AG04449 (cell line): Measurements from ENCODE around the gene CGB1.

Experiments used
- CTCF ChIA-PET: fragments of 350-600 bp; formaldehyde crosslinking; extraction: SDS; loops from one replicate; lab custom pipeline; 2021; ENCODE audit warnings: antibody characterized with exemption; lab: Yijun Ruan, JAX
- POLR2A ChIA-PET: fragments of 400-600, 350-600 bp; formaldehyde crosslinking; extraction: SDS; loops from one replicate; lab custom pipeline; 2020; ENCODE audit warnings: antibody characterized with exemption, inconsistent platforms; lab: Yijun Ruan, JAX
- DNase-seq: peaks from one replicate; pipeline ENCODE4 v3.0.0-alpha.2; 2010; ENCODE audit warnings: low read depth, low spot score
- H3K4me3 ChIP-seq: 2 replicates; pipeline ENCODE4 v1.5.1; 2011; ENCODE audit warnings: low read depth, mild to moderate bottlenecking, control low read depth, low read length
- CTCF ChIP-seq: IDR thresholded peaks from one replicate; pipeline ENCODE4 v1.5.1; 2011; ENCODE audit warnings: mild to moderate bottlenecking, moderate library complexity, low read length, control low read depth, inconsistent platforms; ENCODE audit not compliant: insufficient read depth; ENCODE audit errors: missing control alignments

Gene CGB1

DNA sequence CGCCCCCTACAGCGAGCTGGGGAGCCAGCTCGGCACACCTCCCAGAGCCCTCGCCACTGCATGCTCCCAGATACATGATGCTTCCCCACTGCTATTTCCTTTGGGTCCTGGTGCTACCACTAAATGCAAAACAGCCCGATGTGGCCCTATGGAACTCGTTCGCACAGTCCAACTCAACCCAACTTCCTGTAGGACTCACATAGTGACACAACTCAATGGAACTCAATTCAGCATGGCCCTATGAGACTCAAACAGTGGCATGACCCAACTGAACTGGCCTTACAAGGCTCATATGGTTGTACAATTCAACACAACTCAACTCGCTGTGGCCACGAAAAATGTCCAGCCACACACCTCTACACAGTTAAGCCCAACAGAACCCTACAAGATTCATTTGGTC, 32.3 kb upstream of the CGB1 start:
- CTCF ChIA-PET, result interaction anchor here (0.9 to 3.0 kb wide), 12 partner anchors 8 to 232 kb away, joined by 3 to 15 read pairs (median 4); partner anchors contain the start of gene CGB7
- POLR2A ChIA-PET, result interaction anchor here (1.0 kb wide), 1 partner anchor 69 kb away, joined by 3 read pairs; no protein-coding TSS in a partner anchor
- no peak for DNase-seq
- no peak overlapping the region for H3K4me3 ChIP-seq
- TF ChIP-seq CTCF, result no peak

GRCh38 chr19:49067554-49067953, 30.9 kb upstream of the CGB1 start:
- ChIA-PET POLR2A (no interaction called here), CTCF (interaction anchor here (1.2 kb wide), 1 partner anchor 68 kb away, joined by 4 read pairs; no protein-coding TSS in a partner anchor)
- no peak overlapping the region for H3K4me3 ChIP-seq
- no peak for DNase-seq
- TF ChIP-seq CTCF, result no peak

DNA sequence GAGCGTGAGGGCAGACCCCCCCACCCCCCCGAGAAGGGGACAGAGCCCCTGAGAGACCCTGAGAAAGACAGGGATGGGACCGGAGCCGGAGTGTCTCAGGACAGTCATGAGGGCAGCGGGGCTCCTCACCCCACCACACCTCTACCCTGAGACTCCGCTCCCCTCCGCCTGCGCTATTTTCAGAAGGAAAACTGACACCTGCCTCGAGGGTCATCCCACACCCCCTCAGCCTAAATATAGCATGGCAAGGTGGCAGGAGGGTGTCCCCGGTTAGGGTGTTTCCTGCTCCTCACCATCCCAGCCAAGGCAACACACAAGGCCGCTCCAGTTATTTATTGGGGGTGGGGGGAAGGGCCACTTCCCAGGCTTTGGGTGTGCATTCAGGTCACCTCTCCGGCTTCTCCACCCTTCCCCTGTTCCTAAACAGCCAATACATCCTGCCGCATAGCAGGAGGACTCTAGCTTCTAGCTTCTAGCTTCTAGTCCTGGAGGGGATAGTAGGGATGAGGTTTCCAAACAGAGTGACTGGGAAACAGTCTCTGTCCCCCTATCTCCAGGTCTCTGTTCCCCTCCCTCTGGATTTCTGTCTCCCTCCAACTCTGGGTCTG, 29.3 kb upstream of the CGB1 start:
- DNase-seq, result no peak
- ChIA-PET POLR2A (interaction anchor here (1.4 kb wide), 1 partner anchor 10 kb away, joined by 5 read pairs; no protein-coding TSS in a partner anchor), CTCF (interaction anchor here (0.5 to 1.6 kb wide), 5 partner anchors 8 to 252 kb away, joined by 3 to 9 read pairs (median 4); no protein-coding TSS in a partner anchor)
- no peak for TF ChIP-seq CTCF
- no peak overlapping the region for H3K4me3 ChIP-seq

- peak within 1 kb of the TSS; percentile 43 for H3K4me3 ChIP-seq
- POLR2A ChIA-PET, result interaction anchor here (1.4 kb wide), 1 partner anchor 9 kb away, joined by 5 read pairs; no protein-coding TSS in a partner anchor
- DNase-seq, result no peak
- CTCF ChIA-PET, result interaction anchor here (1.2 to 1.6 kb wide), 3 partner anchors 9 to 66 kb away, joined by 3 to 9 read pairs (median 7); no protein-coding TSS in a partner anchor
- TF ChIP-seq CTCF, result no peak
Measured at GRCh38 chr19:49064768-49065611, 28.3 kb upstream of the CGB1 start, which contains the start of gene NTF4. Gene NTF4, minus strand, starts transcription at chr19:49064818. Its CDS starts 2,821 bp downstream, at chr19:49061997.

DNA sequence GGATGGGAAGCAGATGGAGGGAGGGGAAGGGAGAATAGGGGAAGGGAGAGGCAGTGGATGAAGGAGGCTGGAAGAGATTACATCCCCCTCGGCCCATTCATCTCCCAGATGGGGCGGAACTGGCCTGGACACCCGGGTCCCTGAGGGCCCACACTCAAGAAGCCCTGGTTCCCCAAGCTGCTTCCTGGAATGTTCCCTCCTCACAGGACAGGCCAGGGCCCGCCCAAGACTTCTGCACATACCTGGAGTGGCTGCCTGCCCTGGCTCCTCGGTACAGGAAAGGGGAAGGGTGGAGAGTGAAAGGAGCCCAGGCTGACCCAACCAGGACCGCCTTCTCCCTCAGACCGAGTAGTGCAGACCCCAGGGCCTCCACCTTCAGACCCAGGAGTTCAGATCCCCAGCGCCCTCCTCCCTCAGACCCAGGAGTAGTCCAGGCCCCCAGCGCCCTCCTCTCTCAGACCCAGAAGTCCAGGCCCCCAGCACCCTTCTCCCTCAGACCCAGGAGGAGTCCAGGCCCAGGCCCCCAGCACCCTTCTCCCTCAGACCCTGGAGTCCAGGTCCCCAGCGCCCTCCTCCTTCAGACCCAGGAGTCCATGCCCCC, 27.4 kb upstream of the CGB1 start:
- DNase-seq, result no peak
- CTCF ChIA-PET, result interaction anchor here (0.7 kb wide), 1 partner anchor 70 kb away, joined by 3 read pairs; the partner anchor contains the start of gene RUVBL2
- POLR2A ChIA-PET, result no interaction called here
- no peak for TF ChIP-seq CTCF
- H3K4me3 ChIP-seq, result peak overlapping the region; percentile 43
